Trophoblast cell (in vitro differentiated cells and primary cell): ENCODE data around the gene LRRC40.

Experiments used
- DNase-seq, 2 donors: peaks; one replicate each; pipeline ENCODE4 v3.0.0-alpha.2; 2016
- H2AFZ ChIP-seq: 2 replicates; pipeline ENCODE4 v1.6.1; 2013; ENCODE audit warnings: low read length, moderate library complexity, mild to moderate bottlenecking; ENCODE audit not compliant: insufficient read depth, poor library complexity
- H2AK5ac ChIP-seq: 2 replicates; pipeline ENCODE4 v1.6.1; 2013; ENCODE audit warnings: mild to moderate bottlenecking, low read length
- H2BK120ac ChIP-seq: 2 replicates; pipeline ENCODE4 v1.6.1; 2013; ENCODE audit warnings: low read length, mild to moderate bottlenecking, moderate library complexity; ENCODE audit not compliant: insufficient read depth, poor library complexity
- H2BK12ac ChIP-seq: 2 replicates; pipeline ENCODE4 v1.6.1; 2013; ENCODE audit warnings: mild to moderate bottlenecking, low read length, moderate library complexity
- H2BK5ac ChIP-seq: 2 replicates; pipeline ENCODE4 v1.6.1; 2013; ENCODE audit warnings: low read length, low read depth, moderate library complexity, mild to moderate bottlenecking; ENCODE audit not compliant: poor library complexity
- H3K14ac ChIP-seq: 2 replicates; pipeline ENCODE4 v1.6.1; 2013; ENCODE audit warnings: mild to moderate bottlenecking, low read length
- H3K18ac ChIP-seq: 2 replicates; pipeline ENCODE4 v1.6.1; 2013; ENCODE audit warnings: mild to moderate bottlenecking, low read length
- H3K23ac ChIP-seq: 2 replicates; pipeline ENCODE4 v1.6.1; 2013; ENCODE audit warnings: low read length
- H3K27ac ChIP-seq: 2 replicates; pipeline ENCODE4 v1.5.1; 2013; ENCODE audit warnings: low read depth, mild to moderate bottlenecking, inconsistent platforms, low read length, moderate library complexity
- H3K27me3 ChIP-seq: 2 replicates; pipeline ENCODE4 v1.6.1; 2013; ENCODE audit warnings: inconsistent platforms, mild to moderate bottlenecking, low read length, moderate library complexity; ENCODE audit not compliant: insufficient read depth
- H3K36me3 ChIP-seq, 2 experiments: 1 replicate in 1 of 2; 2 replicates in 1 of 2; pipeline ENCODE4 v1.6.1; 2013; ENCODE audit warnings: low read length in 2 of 2, mild to moderate bottlenecking in 2 of 2, moderate library complexity in 1 of 2; ENCODE audit not compliant: insufficient read depth in 2 of 2, control insufficient read depth in 1 of 2
- H3K4ac ChIP-seq: 2 replicates; pipeline ENCODE4 v1.6.1; 2013; ENCODE audit warnings: low read depth, mild to moderate bottlenecking, low read length, moderate library complexity
- H3K4me1 ChIP-seq, 2 experiments: 1 replicate in 1 of 2; 2 replicates in 1 of 2; pipeline ENCODE4 v1.6.1; 2013; ENCODE audit warnings: low read length in 2 of 2, mild to moderate bottlenecking in 2 of 2, moderate library complexity in 1 of 2; ENCODE audit not compliant: insufficient read depth in 2 of 2, control insufficient read depth in 1 of 2
- H3K4me2 ChIP-seq: 2 replicates; pipeline ENCODE4 v1.6.1; 2013; ENCODE audit warnings: inconsistent platforms, mild to moderate bottlenecking, low read length, moderate library complexity
- H3K4me3 ChIP-seq: 2 replicates; pipeline ENCODE4 v1.5.1; 2013; ENCODE audit warnings: mild to moderate bottlenecking, low read depth, low read length, inconsistent platforms
- H3K79me1 ChIP-seq: one replicate; pipeline ENCODE4 v1.6.1; 2013; ENCODE audit warnings: low read length
- H3K79me2 ChIP-seq: 2 replicates; pipeline ENCODE4 v1.6.1; 2013; ENCODE audit warnings: low read length, mild to moderate bottlenecking; ENCODE audit not compliant: control insufficient read depth, insufficient read depth, poor library complexity
- H3K9ac ChIP-seq: 2 replicates; pipeline ENCODE4 v1.6.1; 2013; ENCODE audit warnings: mild to moderate bottlenecking, low read length
- H3K9me3 ChIP-seq: 2 replicates; pipeline ENCODE4 v1.6.1; 2013; ENCODE audit warnings: low read depth, mild to moderate bottlenecking, control low read depth, inconsistent platforms, low read length; ENCODE audit not compliant: insufficient read depth
- H4K12ac ChIP-seq: 2 replicates; pipeline ENCODE4 v1.6.1; 2013; ENCODE audit warnings: low read depth, mild to moderate bottlenecking, low read length, moderate library complexity
- H4K8ac ChIP-seq: 2 replicates; pipeline ENCODE4 v1.6.1; 2013; ENCODE audit warnings: low read depth, mild to moderate bottlenecking, low read length, moderate library complexity
- H4K91ac ChIP-seq: one replicate; pipeline ENCODE4 v1.6.1; 2013; ENCODE audit warnings: low read depth, mild to moderate bottlenecking, low read length, moderate library complexity
- WGBS: extraction: QIAGEN DNeasy Blood & Tissue Kit; methylation state at CpG from one replicate; pipeline ENCODE4 v1.1.7; 2013; ENCODE audit warnings: missing lambda C conversion rate; ENCODE audit not compliant: insufficient read length, insufficient coverage; ENCODE audit errors: extremely low coverage; 5-methylcytosine and 5-hydroxymethylcytosine counted together

Gene LRRC40

GRCh38 chr1:70204139-70204538, 1.2 kb downstream of the LRRC40 start:
- WGBS, result no CpG with 5 or more reads among the region's 1 CpG

GRCh38 chr1:70202173-70202758, 3.1 kb downstream of the LRRC40 start:
- H3K79me2 ChIP-seq, result peaks cover 11% of the 10 kb centered on the region
- H3K4me1 ChIP-seq, result no peaks in the 10 kb centered on the region
- H3K14ac ChIP-seq, result no peak overlapping the region
- no peak overlapping the region for H4K12ac ChIP-seq
- H3K36me3 ChIP-seq, result peaks cover 0 to 3% of the 10 kb centered on the region in 2 experiments
- H2BK12ac ChIP-seq, result no peak overlapping the region
- H2BK5ac ChIP-seq, result no peak overlapping the region
- no peak overlapping the region for H3K4me3 ChIP-seq
- no peak overlapping the region for H3K23ac ChIP-seq
- H3K9ac ChIP-seq, result no peak overlapping the region
- H2AK5ac ChIP-seq, result no peak overlapping the region
- H2BK120ac ChIP-seq, result no peak overlapping the region
- H3K4ac ChIP-seq, result no peak overlapping the region
- no peak for DNase-seq
- H3K27me3 ChIP-seq, result no peaks in the 10 kb centered on the region
- H3K79me1 ChIP-seq, result peaks cover 6% of the 10 kb centered on the region
- no peak overlapping the region for H3K27ac ChIP-seq
- H4K8ac ChIP-seq, result no peak overlapping the region
- H3K18ac ChIP-seq, result no peak overlapping the region
- H4K91ac ChIP-seq, result no peak overlapping the region
- no CpG with 5 or more reads among the region's 2 CpGs for WGBS
- H2AFZ ChIP-seq, result no peak overlapping the region
- no peak overlapping the region for H3K4me2 ChIP-seq
- no peaks in the 10 kb centered on the region for H3K9me3 ChIP-seq

More at GRCh38 chr1:70204139-70204538, 1.2 kb downstream of the LRRC40 start:
- Histone ChIP-seq H2AFZ (no peak overlapping the region), H3K4ac (no peak overlapping the region), H3K27me3 (no peaks in the 10 kb centered on the region), H3K14ac (no peak overlapping the region), H3K9me3 (no peaks in the 10 kb centered on the region), H2BK12ac (no peak overlapping the region), H3K23ac (no peak overlapping the region), H3K9ac (no peak overlapping the region), H3K18ac (no peak overlapping the region), H3K36me3 (peaks cover 7 to 10% of the 10 kb centered on the region in 2 experiments), H2BK5ac (no peak overlapping the region), H3K4me2 (no peak overlapping the region), H2BK120ac (no peak overlapping the region), H4K12ac (no peak overlapping the region), H3K4me1 (no peaks in the 10 kb centered on the region), H3K79me1 (peaks cover 6% of the 10 kb centered on the region), H3K27ac (no peak overlapping the region), H2AK5ac (no peak overlapping the region), H4K8ac (no peak overlapping the region), H3K79me2 (peaks cover 17% of the 10 kb centered on the region), H3K4me3 (no peak overlapping the region), H4K91ac (no peak overlapping the region)
- DNase-seq, result no peak

GRCh38 chr1:70200065-70200464, 5.3 kb downstream of the LRRC40 start:
- H4K12ac ChIP-seq, result no peak overlapping the region
- no peak overlapping the region for H3K14ac ChIP-seq
- no peak overlapping the region for H3K27ac ChIP-seq
- H3K4me3 ChIP-seq, result no peak overlapping the region
- no peak overlapping the region for H2AFZ ChIP-seq
- no peak overlapping the region for H2BK5ac ChIP-seq
- no CpG with 5 or more reads among the region's 4 CpGs for WGBS
- H3K79me2 ChIP-seq, result peaks cover 4% of the 10 kb centered on the region
- no peaks in the 10 kb centered on the region for H3K9me3 ChIP-seq
- H2BK12ac ChIP-seq, result no peak overlapping the region
- no peak overlapping the region for H3K18ac ChIP-seq
- no peak overlapping the region for H2BK120ac ChIP-seq
- H4K8ac ChIP-seq, result no peak overlapping the region
- H3K23ac ChIP-seq, result no peak overlapping the region
- no peaks in the 10 kb centered on the region for H3K79me1 ChIP-seq
- H4K91ac ChIP-seq, result no peak overlapping the region
- peak overlapping the region; percentile 12 for H3K4ac ChIP-seq
- no peaks in the 10 kb centered on the region for H3K27me3 ChIP-seq
- H3K36me3 ChIP-seq, result peaks cover 0 to 1% of the 10 kb centered on the region in 2 experiments
- no peak overlapping the region for H3K9ac ChIP-seq
- no peaks in the 10 kb centered on the region for H3K4me1 ChIP-seq
- H3K4me2 ChIP-seq, result no peak overlapping the region
- no peak for DNase-seq
- H2AK5ac ChIP-seq, result no peak overlapping the region

GRCh38 chr1:70196333-70196732, 9.0 kb downstream of the LRRC40 start:
- no peak overlapping the region for H2AK5ac ChIP-seq

More at GRCh38 chr1:70196333-70196732, 9.0 kb downstream of the LRRC40 start:
- Histone ChIP-seq H3K36me3 (no peaks in the 10 kb centered on the region), H3K14ac (no peak overlapping the region), H4K91ac (no peak overlapping the region), H3K4ac (no peak overlapping the region), H3K9ac (no peak overlapping the region), H4K12ac (no peak overlapping the region), H2BK12ac (no peak overlapping the region), H3K4me3 (no peak overlapping the region), H3K27me3 (no peaks in the 10 kb centered on the region), H3K27ac (no peak overlapping the region), H3K4me1 (no peaks in the 10 kb centered on the region), H3K18ac (no peak overlapping the region), H3K4me2 (no peak overlapping the region), H4K8ac (no peak overlapping the region), H2BK5ac (no peak overlapping the region), H3K9me3 (no peaks in the 10 kb centered on the region), H3K23ac (no peak overlapping the region), H2BK120ac (no peak overlapping the region), H2AFZ (no peak overlapping the region), H3K79me1 (no peaks in the 10 kb centered on the region), H3K79me2 (no peaks in the 10 kb centered on the region)
- no CpG with 5 or more reads among the region's 3 CpGs for WGBS
- no peak for DNase-seq
